ENCODE data around the gene GABRR2.
"Not testable (repeated sequence)": the region's sequence is repeated elsewhere in the genome, so short reads cannot be mapped to it uniquely, and the experiment has no call there.

Gene GABRR2

GRCh38 chr6:89330910-89331309 lies 15.8 kb upstream of the GABRR2 start:
- H3K27ac ChIP-seq, result no peak overlapping the region
- no peak overlapping the region for H3K4me3 ChIP-seq

DNA sequence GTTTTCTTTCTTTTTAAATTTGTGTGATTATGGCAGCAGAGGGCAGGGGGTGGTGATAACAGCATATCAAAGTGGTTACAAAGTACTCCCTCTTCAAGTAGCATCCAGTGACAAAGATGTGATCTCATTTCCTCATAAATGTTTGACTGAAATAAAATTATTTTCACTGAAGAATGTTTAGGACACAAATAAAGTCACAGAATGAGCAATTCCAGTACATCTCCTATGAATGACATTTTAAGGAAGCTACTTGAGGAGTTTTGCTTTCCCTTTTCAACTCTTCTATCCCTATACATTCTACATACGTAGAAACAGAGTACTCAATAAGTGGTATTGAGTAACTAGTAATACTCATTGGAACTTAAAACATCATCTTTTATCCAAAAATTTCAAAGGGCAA lies 13.9 kb upstream of the GABRR2 start:
- Histone ChIP-seq H3K27ac (no peak overlapping the region), H3K4me3 (no peak overlapping the region)

- no peak overlapping the region for H3K27ac ChIP-seq
- no peak overlapping the region for H3K4me3 ChIP-seq
Observed at GRCh38 chr6:89324304-89324703, 9.2 kb upstream of the GABRR2 start.

- H3K27ac ChIP-seq, result no peak overlapping the region
- H3K4me3 ChIP-seq, result no peak overlapping the region
Observed at GRCh38 chr6:89323511-89323971, 8.4 kb upstream of the GABRR2 start.

DNA sequence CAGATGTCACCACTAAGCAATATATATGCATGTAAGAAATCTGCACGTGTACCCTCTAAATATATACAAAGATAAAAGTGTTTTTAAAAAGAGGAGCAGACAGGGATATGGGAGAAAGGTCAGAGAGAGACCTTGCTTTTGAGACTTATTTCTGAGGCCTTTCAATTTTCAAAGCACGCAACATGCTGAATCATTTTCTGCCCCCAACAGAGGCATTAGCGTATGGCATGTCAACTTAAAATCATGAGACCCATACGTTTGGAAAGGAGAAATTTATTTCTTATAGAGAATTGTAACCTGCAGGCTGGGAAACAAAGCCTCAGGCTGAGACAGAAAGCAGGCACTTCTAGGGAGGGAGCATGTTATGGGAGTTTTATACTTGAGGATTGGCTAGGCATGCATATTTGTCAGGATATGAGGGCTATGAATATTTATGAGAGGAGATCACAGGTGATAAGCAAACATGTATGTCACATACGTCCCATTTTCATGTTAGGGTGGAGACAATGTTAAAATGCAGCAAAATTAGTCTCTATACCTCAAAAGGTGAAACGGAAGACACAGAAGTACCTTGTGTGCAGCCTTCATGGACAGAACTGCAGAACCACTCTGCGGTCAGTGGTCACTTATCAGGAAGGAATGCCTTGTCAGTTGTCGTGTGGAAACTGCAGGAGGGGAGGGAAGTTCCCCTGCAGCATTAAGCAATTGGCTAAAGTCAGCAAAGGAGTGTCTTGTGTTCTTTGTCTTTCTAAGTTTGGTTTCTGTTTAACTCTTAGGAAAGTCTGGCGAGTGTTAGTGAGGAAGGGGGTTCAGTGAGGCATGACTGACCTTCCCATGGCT lies 6.3 kb upstream of the GABRR2 start:
- Histone ChIP-seq H3K4me3 (no peak overlapping the region), H3K27ac (no peak overlapping the region)

GRCh38 chr6:89320012-89320559 lies 5.0 kb upstream of the GABRR2 start:
- Histone ChIP-seq H3K4me3 (no peak overlapping the region), H3K27ac (no peak overlapping the region)

DNA sequence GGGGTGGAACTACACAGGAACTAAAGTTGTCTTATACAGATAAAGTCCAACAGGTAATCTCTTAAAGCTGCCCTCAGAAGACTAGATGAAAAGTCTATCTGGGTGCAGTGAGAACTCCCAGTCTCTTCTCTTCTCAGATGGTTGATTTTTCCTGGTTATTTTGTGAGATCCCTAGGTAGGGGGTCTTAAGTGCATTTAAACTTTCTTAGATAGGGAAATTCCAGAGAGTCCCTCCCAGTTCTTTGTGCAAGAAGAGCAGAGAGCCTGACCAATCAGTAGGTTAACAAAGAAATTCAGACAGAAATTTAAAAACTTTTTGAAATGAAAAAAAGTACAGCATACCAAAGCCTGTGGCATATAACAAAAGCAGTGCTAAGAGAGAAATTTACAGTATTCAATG lies 2.0 kb upstream of the GABRR2 start:
- Histone ChIP-seq H3K4me3 (no peak overlapping the region), H3K27ac (no peak overlapping the region)

- Histone ChIP-seq H3K27ac (no peak overlapping the region), H3K4me3 (no peak overlapping the region)
Observed at GRCh38 chr6:89314692-89315091, 407 bp downstream of the GABRR2 start.

DNA sequence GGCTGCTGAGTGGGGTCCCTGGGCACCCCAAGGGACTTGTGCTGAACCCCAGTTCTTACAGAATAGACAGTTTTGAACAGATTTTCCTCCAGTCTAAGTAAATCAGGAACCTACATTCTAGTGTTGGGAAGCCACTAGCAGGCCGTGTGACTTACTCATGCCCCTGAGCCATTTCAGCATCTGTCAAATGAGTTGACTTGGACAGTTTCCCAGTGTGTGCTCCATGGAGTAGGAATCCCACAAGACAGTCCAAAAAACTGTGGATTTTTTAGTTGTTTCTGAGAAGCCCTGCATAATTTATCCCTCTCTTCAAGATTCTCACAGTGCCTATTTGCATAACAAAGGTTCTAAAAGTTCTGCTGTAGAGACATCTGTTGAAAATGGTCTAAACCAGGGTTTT lies 2.1 kb downstream of the GABRR2 start:
- peak overlapping the region in 15 of 21 experiments; percentile 3 to 77 (median 44) for H3K27ac ChIP-seq
- no peak overlapping the region for H3K4me3 ChIP-seq

- Histone ChIP-seq H3K4me3 (no peak overlapping the region), H3K27ac (peak overlapping the region in 14 of 21 experiments; percentile 3 to 77 (median 44))
Observed at GRCh38 chr6:89311853-89312531, 3.1 kb downstream of the GABRR2 start.

DNA sequence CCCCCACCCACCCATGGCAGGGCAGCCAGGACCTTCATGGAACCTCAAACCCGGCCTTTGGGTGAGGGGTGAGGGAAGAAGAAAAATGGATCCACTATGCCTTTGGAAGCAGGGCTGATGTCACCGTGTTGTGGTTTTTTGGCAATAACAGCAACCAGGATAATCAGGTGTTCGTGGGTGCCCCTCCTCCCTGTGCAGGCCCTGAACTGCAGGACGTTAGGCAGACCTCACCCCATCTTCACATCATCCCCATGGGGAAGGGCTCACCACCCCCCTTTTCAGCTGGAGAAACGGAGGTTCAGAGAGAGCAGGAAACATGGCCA lies 3.6 kb downstream of the GABRR2 start:
- no peak overlapping the region for H3K4me3 ChIP-seq

DNA sequence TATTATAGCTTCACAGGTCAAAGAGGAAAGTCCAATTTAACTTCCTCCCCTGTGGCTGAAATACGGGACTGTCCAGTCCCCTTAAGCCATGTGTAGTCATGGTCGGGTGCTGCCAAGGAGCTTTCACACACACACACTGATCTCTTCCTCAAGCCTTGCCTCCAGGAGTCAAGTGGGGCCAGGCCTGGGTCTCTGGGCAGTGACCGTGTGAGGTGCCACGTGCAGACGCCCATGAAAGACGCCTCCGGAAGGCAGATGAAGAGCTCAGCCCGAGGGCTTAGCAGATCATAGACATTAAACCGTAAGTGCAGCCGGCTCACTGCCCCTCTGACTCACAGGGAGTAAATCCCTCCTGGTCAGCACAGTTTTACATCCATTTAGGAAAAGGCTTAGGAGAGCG lies 4.2 kb downstream of the GABRR2 start:
- Histone ChIP-seq H3K4me3 (no peak overlapping the region), H3K27ac (no peak overlapping the region)

More for the DNA sequence above, 3.6 kb downstream of the GABRR2 start:
- peak overlapping the region in 10 of 21 experiments; percentile 3 to 77 (median 42) for H3K27ac ChIP-seq

- Histone ChIP-seq H3K27ac (no peak overlapping the region), H3K4me3 (no peak overlapping the region)
Observed at GRCh38 chr6:89308525-89309395, 6.3 kb downstream of the GABRR2 start.

- H3K27ac ChIP-seq, H3K4me3 ChIP-seq: not testable (repeated sequence)
Observed at GRCh38 chr6:89304517-89304916, 10.6 kb downstream of the GABRR2 start.

- Histone ChIP-seq H3K27ac (no peak overlapping the region), H3K4me3 (no peak overlapping the region)
Observed at GRCh38 chr6:89302936-89303335, 12.2 kb downstream of the GABRR2 start.

DNA sequence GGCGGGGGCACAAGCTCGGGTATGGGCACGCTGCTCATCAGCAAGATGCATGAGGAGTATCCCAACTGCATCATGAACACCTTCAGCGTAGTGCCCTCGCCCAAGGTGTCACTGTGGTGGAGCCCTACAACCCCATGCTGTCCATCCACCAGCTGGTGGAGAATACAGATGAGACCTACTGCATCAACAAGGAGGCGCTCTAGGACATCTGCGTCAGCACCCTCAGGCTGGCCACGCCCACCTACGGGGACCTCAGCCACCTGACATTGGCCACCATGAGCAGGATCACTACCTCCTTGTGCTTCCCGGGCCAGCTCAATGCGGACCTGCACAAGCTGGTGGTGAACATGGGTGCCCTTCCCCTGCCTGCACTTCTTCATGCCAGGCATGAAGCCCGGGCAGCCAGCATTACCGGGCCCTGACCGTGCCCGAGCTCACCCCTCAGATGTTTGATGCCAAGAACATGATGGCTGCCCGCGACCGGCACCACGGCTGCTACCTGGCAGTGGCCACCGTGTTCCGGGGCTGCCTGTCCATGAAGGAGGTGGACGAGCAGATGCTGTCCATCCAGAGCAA lies 12.8 kb downstream of the GABRR2 start:
- Histone ChIP-seq H3K4me3 (no peak overlapping the region), H3K27ac (no peak overlapping the region)

DNA sequence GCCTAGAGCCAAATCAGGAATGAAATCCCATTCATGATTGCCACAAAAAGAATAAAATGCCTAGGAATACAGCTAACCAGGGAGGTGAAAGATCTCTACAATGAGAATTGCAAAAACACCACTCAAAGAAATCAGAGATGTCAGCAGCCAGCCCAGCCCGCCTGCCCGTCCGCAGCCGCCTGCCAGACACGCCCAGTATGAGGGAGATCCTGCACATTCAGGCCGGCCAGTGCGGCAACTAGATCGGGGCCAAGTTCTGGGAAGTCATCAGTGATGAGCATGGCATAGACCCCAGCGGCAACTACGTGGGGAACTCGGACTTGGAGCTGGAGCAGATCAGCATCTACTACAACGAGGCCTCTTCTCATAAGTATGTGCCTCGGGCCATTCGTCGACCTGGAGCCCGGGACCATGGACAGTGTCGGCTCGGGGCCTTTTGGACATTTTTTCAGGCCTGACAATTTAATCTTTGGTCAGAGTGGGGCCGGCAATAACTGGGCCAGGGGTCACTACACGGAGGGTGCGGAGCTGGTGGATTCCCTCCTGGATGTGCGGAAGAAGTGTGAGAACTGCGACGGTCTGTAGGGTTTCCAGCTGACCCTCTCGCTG lies 13.4 kb downstream of the GABRR2 start:
- Histone ChIP-seq H3K27ac (no peak overlapping the region), H3K4me3 (no peak overlapping the region)

DNA sequence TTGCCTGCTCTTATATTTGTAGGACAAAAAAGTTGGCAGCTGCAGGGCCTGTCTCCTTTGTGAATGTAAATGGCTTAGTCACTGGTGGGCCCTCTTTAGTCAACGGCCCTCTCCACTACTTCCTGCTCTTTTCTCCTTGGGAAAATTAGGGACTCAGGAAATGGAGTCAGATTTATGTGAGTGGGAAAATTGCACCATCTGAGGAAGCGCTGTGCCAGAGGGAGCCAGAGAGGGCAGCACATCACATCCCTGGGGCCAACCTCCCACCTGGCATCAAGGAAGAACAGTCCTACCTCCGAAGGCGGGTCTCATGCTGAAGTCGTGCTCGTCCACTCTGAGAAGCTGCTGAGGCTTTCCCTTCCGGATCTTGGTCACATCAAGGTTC lies 15.6 kb downstream of the GABRR2 start:
- H3K4me3 ChIP-seq, result no peak overlapping the region
- no peak overlapping the region for H3K27ac ChIP-seq
